WTC11 (cell line): ENCODE results near the gene MRPL10. TPM values are rescaled to one million over a fixed set of nuclear protein-coding genes. Genes with fewer than 3 reads are reported as not detected.
A peak's percentile ranks its signal among the peaks of the same experiment; 100 is the strongest.

Experiments
- ATAC-seq: fragments of 200-7000 bp; cut with Tn5 transposase; 2 replicates; pipeline ENCODE4 v1.10.0; 2021; ENCODE audit warnings: mild to moderate bottlenecking, moderate library complexity
- CTCF ChIA-PET: fragments of 300-600 bp; sonication (Branson Sonifier 250); formaldehyde crosslinking; loops from one replicate; lab custom pipeline; 2021; ENCODE audit warnings: antibody characterized with exemption; lab: Charles Lee
- POLR2A ChIA-PET: fragments of 350-600 bp; sonication (Branson Sonifier 250); formaldehyde crosslinking; loops from one replicate; lab custom pipeline; 2021; ENCODE audit warnings: antibody characterized with exemption; lab: Charles Lee
- DNase-seq: peaks from one replicate; pipeline ENCODE4 v3.0.0; 2021; ENCODE audit warnings: low spot score
- H3K27ac Mint-ChIP-seq: 2 replicates; pipeline ENCODE4 v1.8.0; 2021; ENCODE audit warnings: mixed read lengths
- H3K27me3 Mint-ChIP-seq: 2 replicates; pipeline ENCODE4 v1.8.0; 2021; ENCODE audit warnings: low read depth, mild to moderate bottlenecking, moderate library complexity, mixed read lengths
- H3K36me3 Mint-ChIP-seq: 2 replicates; pipeline ENCODE4 v1.8.0; 2021; ENCODE audit warnings: mixed read lengths
- H3K4me1 Mint-ChIP-seq: 2 replicates; pipeline ENCODE4 v1.8.0; 2022; ENCODE audit warnings: mixed read lengths
- H3K4me3 Mint-ChIP-seq: 2 replicates; pipeline ENCODE4 v1.8.0; 2021; ENCODE audit warnings: mild to moderate bottlenecking, moderate library complexity, mixed read lengths
- H3K9me3 Mint-ChIP-seq: 2 replicates; pipeline ENCODE4 v1.8.0; 2021; ENCODE audit warnings: mixed read lengths
- ETV6 ChIP-seq: sonication (generic); formaldehyde crosslinking; IDR thresholded peaks from 2 replicates; pipeline ENCODE4 v1.8.1; 2022; ENCODE audit warnings: mild to moderate bottlenecking, missing genetic modification reagents
- GRHL2 ChIP-seq: fragments of 250-450 bp; sonication (Bioruptor Pico); IDR thresholded peaks from 2 replicates; pipeline ENCODE4 v1.8.0; 2022; ENCODE audit warnings: mild to moderate bottlenecking, moderate library complexity; ENCODE audit not compliant: insufficient replicate concordance, severe bottlenecking
- NFE2L1 ChIP-seq: sonication (generic); formaldehyde crosslinking; IDR thresholded peaks from 2 replicates; pipeline ENCODE4 v1.8.1; 2023; ENCODE audit warnings: missing genetic modification reagents
- NR2C2 ChIP-seq: sonication (generic); formaldehyde crosslinking; IDR thresholded peaks from 2 replicates; pipeline ENCODE4 v1.8.0; 2022; ENCODE audit warnings: mild to moderate bottlenecking, missing genetic modification reagents
- SMAD4 ChIP-seq: sonication (generic); formaldehyde crosslinking; IDR thresholded peaks from 2 replicates; pipeline ENCODE4 v1.8.0; 2022; ENCODE audit warnings: mild to moderate bottlenecking, missing genetic modification reagents
- SP1 ChIP-seq: sonication (generic); formaldehyde crosslinking; conservative IDR thresholded peaks from 2 replicates; pipeline ENCODE4 v1.8.1; 2022; ENCODE audit warnings: missing genetic modification reagents
- TP53 ChIP-seq: sonication (generic); formaldehyde crosslinking; IDR thresholded peaks from 2 replicates; pipeline ENCODE4 v1.8.1; 2023; ENCODE audit warnings: mild to moderate bottlenecking, missing genetic modification reagents
- ZBTB21 ChIP-seq: sonication (generic); formaldehyde crosslinking; IDR thresholded peaks from 2 replicates; pipeline ENCODE4 v1.8.1; 2023; ENCODE audit warnings: mild to moderate bottlenecking, missing genetic modification reagents, borderline replicate concordance
- ZNF232 ChIP-seq: sonication (generic); formaldehyde crosslinking; IDR thresholded peaks from 2 replicates; pipeline ENCODE4 v1.8.0; 2022; ENCODE audit warnings: mild to moderate bottlenecking, missing genetic modification reagents
- ZNF671 ChIP-seq: fragments of 250-450 bp; sonication (Bioruptor Pico); IDR thresholded peaks from 2 replicates; pipeline ENCODE4 v1.8.0; 2021; ENCODE audit warnings: mild to moderate bottlenecking
- total RNA-seq: library from RNA; stranded (reverse); gene quantifications from 3 replicates; pipeline ENCODE4 v1.2.3, GENCODE V29; 2021
- TF ChIP-seq, protein P1 (sequence below): sonication (generic); formaldehyde crosslinking; IDR thresholded peaks from 2 replicates; pipeline ENCODE4 v1.8.1; 2023; ENCODE audit warnings: mild to moderate bottlenecking, missing genetic modification reagents, moderate library complexity
- TF ChIP-seq, protein P2 (sequence below): sonication (generic); formaldehyde crosslinking; IDR thresholded peaks from 2 replicates; pipeline ENCODE4 v1.8.1; 2022; ENCODE audit warnings: missing genetic modification reagents, borderline replicate concordance
- TF ChIP-seq, protein P3 (sequence below): sonication (generic); formaldehyde crosslinking; IDR thresholded peaks from 2 replicates; pipeline ENCODE4 v1.8.0; 2023; ENCODE audit warnings: missing genetic modification reagents, mild to moderate bottlenecking, borderline replicate concordance
- TF ChIP-seq, protein P4 (sequence below): fragments of 250-450 bp; sonication (Bioruptor Pico); IDR thresholded peaks from 2 replicates; pipeline ENCODE4 v1.9.0; 2021; ENCODE audit warnings: mild to moderate bottlenecking, borderline replicate concordance
- TF ChIP-seq, protein P5 (sequence below): sonication (generic); formaldehyde crosslinking; IDR thresholded peaks from 2 replicates; pipeline ENCODE4 v1.8.1; 2022; ENCODE audit warnings: low read depth, mild to moderate bottlenecking, moderate library complexity, missing genetic modification reagents, borderline replicate concordance
- TF ChIP-seq, protein P6 (sequence below): sonication (generic); formaldehyde crosslinking; conservative IDR thresholded peaks from 2 replicates; pipeline ENCODE4 v1.8.1; 2022; ENCODE audit warnings: mild to moderate bottlenecking, missing genetic modification reagents

The MRPL10 gene
- total RNA-seq, 1 experiment from 2014 or later = 80.1 TPM

DNA sequence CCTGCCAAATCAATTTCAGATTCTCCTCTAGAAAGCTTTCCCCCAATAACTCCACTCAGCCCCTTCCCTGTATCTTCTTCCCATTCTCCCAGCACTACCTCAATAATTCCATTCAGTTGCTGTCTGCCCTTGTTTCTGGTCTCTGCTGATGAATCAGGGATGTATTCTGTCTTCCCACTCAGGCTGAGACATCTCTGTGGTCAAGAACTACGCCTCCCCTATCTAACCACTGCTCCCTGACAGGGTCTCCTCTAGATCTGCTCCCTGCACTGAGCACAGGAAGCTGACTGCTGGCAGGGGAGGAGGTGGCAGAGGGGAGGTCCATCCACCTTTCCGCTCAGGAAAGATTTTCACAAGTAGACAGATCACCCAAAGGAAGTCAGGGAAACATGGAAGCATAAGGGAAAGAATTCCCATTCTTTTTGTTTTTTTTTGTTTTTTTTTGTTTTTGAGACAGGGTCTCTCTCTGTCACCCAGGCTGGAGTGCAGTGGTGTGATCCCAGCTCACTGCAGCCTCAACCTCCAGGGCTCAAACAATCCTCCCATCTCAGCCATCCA lies 47.8 kb upstream of the MRPL10 start:
- Mint-ChIP-seq H3K4me1 (peaks cover 36% of the 10 kb centered on the region), H3K36me3 (no peaks in the 10 kb centered on the region), H3K4me3 (no peak overlapping the region), H3K27me3 (peaks cover 28% of the 10 kb centered on the region), H3K9me3 (no peaks in the 10 kb centered on the region), H3K27ac (no peak overlapping the region)
- DNase-seq (no peak), ATAC-seq (no peak)
- TF ChIP-seq TP53 (CRISPR knock-in tag) (no peak), SMAD4 (CRISPR knock-in tag) (no peak), ZNF232 (CRISPR knock-in tag) (no peak), ETV6 (CRISPR knock-in tag) (no peak), NR2C2 (CRISPR knock-in tag) (no peak), SP1 (CRISPR knock-in tag) (no peak)
- TF ChIP-seq, protein P1, sequence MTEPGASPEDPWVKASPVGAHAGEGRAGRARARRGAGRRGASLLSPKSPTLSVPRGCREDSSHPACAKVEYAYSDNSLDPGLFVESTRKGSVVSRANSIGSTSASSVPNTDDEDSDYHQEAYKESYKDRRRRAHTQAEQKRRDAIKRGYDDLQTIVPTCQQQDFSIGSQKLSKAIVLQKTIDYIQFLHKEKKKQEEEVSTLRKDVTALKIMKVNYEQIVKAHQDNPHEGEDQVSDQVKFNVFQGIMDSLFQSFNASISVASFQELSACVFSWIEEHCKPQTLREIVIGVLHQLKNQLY (CRISPR knock-in tag) = no peak
- TF ChIP-seq, protein P2, sequence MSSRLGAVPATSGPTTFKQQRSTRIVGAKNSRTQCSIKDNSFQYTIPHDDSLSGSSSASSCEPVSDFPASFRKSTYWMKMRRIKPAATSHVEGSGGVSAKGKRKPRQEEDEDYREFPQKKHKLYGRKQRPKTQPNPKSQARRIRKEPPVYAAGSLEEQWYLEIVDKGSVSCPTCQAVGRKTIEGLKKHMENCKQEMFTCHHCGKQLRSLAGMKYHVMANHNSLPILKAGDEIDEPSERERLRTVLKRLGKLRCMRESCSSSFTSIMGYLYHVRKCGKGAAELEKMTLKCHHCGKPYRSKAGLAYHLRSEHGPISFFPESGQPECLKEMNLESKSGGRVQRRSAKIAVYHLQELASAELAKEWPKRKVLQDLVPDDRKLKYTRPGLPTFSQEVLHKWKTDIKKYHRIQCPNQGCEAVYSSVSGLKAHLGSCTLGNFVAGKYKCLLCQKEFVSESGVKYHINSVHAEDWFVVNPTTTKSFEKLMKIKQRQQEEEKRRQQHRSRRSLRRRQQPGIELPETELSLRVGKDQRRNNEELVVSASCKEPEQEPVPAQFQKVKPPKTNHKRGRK (CRISPR knock-in tag) = no peak
- TF ChIP-seq, protein P3, sequence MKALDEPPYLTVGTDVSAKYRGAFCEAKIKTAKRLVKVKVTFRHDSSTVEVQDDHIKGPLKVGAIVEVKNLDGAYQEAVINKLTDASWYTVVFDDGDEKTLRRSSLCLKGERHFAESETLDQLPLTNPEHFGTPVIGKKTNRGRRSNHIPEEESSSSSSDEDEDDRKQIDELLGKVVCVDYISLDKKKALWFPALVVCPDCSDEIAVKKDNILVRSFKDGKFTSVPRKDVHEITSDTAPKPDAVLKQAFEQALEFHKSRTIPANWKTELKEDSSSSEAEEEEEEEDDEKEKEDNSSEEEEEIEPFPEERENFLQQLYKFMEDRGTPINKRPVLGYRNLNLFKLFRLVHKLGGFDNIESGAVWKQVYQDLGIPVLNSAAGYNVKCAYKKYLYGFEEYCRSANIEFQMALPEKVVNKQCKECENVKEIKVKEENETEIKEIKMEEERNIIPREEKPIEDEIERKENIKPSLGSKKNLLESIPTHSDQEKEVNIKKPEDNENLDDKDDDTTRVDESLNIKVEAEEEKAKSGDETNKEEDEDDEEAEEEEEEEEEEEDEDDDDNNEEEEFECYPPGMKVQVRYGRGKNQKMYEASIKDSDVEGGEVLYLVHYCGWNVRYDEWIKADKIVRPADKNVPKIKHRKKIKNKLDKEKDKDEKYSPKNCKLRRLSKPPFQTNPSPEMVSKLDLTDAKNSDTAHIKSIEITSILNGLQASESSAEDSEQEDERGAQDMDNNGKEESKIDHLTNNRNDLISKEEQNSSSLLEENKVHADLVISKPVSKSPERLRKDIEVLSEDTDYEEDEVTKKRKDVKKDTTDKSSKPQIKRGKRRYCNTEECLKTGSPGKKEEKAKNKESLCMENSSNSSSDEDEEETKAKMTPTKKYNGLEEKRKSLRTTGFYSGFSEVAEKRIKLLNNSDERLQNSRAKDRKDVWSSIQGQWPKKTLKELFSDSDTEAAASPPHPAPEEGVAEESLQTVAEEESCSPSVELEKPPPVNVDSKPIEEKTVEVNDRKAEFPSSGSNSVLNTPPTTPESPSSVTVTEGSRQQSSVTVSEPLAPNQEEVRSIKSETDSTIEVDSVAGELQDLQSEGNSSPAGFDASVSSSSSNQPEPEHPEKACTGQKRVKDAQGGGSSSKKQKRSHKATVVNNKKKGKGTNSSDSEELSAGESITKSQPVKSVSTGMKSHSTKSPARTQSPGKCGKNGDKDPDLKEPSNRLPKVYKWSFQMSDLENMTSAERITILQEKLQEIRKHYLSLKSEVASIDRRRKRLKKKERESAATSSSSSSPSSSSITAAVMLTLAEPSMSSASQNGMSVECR = no peak
- TF ChIP-seq, protein P4, sequence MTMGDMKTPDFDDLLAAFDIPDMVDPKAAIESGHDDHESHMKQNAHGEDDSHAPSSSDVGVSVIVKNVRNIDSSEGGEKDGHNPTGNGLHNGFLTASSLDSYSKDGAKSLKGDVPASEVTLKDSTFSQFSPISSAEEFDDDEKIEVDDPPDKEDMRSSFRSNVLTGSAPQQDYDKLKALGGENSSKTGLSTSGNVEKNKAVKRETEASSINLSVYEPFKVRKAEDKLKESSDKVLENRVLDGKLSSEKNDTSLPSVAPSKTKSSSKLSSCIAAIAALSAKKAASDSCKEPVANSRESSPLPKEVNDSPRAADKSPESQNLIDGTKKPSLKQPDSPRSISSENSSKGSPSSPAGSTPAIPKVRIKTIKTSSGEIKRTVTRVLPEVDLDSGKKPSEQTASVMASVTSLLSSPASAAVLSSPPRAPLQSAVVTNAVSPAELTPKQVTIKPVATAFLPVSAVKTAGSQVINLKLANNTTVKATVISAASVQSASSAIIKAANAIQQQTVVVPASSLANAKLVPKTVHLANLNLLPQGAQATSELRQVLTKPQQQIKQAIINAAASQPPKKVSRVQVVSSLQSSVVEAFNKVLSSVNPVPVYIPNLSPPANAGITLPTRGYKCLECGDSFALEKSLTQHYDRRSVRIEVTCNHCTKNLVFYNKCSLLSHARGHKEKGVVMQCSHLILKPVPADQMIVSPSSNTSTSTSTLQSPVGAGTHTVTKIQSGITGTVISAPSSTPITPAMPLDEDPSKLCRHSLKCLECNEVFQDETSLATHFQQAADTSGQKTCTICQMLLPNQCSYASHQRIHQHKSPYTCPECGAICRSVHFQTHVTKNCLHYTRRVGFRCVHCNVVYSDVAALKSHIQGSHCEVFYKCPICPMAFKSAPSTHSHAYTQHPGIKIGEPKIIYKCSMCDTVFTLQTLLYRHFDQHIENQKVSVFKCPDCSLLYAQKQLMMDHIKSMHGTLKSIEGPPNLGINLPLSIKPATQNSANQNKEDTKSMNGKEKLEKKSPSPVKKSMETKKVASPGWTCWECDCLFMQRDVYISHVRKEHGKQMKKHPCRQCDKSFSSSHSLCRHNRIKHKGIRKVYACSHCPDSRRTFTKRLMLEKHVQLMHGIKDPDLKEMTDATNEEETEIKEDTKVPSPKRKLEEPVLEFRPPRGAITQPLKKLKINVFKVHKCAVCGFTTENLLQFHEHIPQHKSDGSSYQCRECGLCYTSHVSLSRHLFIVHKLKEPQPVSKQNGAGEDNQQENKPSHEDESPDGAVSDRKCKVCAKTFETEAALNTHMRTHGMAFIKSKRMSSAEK (CRISPR knock-in tag) = no peak
- ChIA-PET CTCF (interaction anchor here (0.6 to 18.5 kb wide), 3 partner anchors 10 to 139 kb away, joined by 4 to 1122 read pairs (median 15); partner anchors contain the start of genes SCRN2 and SP6), POLR2A (no interaction called here)

DNA sequence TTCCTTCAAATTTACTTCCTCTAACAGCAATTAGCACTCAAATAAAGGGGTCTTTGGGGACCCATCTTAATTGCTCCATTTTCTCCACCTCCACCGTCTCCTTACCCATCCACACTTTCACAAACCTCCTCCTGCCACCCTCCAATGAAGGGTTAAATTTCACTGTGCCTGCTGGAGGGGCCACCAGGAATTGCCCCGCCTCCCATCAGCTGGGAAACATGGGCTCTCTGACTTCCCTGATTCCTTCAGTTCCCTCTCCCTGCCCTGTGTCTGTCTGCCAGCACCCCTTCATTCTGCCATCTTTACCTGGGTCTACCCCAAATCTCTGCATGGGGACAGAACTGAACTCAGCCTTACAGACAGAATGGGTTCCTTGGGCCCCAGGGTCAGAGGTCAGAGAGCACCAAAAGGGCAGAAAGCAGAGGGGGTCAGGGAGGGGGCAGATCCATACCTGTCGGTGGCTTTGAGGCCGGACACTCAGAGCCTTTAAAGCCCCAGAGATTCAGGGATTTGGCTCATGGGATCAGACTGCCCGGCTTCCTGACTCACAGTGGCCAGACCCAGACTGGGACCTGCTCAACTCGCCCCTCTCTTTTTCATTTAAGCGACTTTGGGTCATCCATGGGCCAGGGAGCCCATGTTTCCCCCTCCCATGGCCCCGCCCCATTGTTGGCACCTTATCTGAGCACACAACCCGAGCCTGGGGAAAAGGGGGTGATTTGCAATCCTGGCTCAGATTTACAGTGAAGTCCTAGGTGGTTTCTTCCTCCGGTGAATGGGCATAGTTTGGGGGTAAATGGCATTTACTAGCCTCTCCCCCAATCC lies 47.1 kb upstream of the MRPL10 start:
- H3K4me3 Mint-ChIP-seq = no peak overlapping the region
- ChIA-PET CTCF (interaction anchor here (1.7 to 18.5 kb wide), 2 partner anchors 11 to 34 kb away, joined by 15 to 1122 read pairs; partner anchors contain the start of genes SCRN2 and SP6), POLR2A (interaction anchor here (0.5 kb wide), 1 partner anchor 1896 kb away, joined by 3 read pairs; no protein-coding TSS in a partner anchor)
- H3K4me1 Mint-ChIP-seq = peaks cover 43% of the 10 kb centered on the region
- no peak for DNase-seq
- H3K9me3 Mint-ChIP-seq = no peaks in the 10 kb centered on the region
- H3K27me3 Mint-ChIP-seq = peaks cover 33% of the 10 kb centered on the region
- peak; percentile 24; the same call in 1 of the 2 replicates for ATAC-seq
- H3K36me3 Mint-ChIP-seq = no peaks in the 10 kb centered on the region
- no peak overlapping the region for H3K27ac Mint-ChIP-seq
- TF ChIP-seq NFE2L1 (no peak), ZNF671 (CRISPR knock-in tag) (no peak), ZBTB21 (CRISPR knock-in tag) (no peak), NR2C2 (CRISPR knock-in tag) (no peak), GRHL2 (no peak)
- TF ChIP-seq, protein P5, sequence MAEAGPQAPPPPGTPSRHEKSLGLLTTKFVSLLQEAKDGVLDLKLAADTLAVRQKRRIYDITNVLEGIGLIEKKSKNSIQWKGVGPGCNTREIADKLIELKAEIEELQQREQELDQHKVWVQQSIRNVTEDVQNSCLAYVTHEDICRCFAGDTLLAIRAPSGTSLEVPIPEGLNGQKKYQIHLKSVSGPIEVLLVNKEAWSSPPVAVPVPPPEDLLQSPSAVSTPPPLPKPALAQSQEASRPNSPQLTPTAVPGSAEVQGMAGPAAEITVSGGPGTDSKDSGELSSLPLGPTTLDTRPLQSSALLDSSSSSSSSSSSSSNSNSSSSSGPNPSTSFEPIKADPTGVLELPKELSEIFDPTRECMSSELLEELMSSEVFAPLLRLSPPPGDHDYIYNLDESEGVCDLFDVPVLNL (CRISPR knock-in tag) = no peak
- TF ChIP-seq, protein P6, sequence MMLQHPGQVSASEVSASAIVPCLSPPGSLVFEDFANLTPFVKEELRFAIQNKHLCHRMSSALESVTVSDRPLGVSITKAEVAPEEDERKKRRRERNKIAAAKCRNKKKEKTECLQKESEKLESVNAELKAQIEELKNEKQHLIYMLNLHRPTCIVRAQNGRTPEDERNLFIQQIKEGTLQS = no peak
